Aorta (tissue), 4 donors: ENCODE data around the gene RNF4. TPM values are rescaled to one million over a fixed set of nuclear protein-coding genes. Genes with fewer than 3 reads are reported as not detected.

ENCODE experiments used
- polyA plus RNA-seq, 2 donors: library from polyadenylated mRNA; stranded (reverse); fragments of 200-250 nt; gene quantifications; one replicate each; pipeline ENCODE4 v1.2.3, GENCODE V29; 2013
- total RNA-seq, 2 donors: library from RNA; stranded (reverse); fragmentation: NEBNext Ultra II Directional; extraction: Animal tissue kit (Norgen Biotek cat#: 25700); gene quantifications; one replicate each; pipeline ENCODE4 v1.2.1, GENCODE V29; 2021
- donor health status: healthy with polysubstance abuse.
- donor health status: Bipolar disorder and iron deficiency.
- donor health status: DM: no; HTN: no; CAD: no.
- donor health status: DM: yes; HTN: yes; CAD: no.

RNF4 gene
- total and polyA plus RNA-seq, 4 donors, result 18.9 to 52.5 (median 35.9) TPM

Other genes starting within 250 kb of the RNF4 start
- gene HAUS3, start 227.0 kb upstream of the RNF4 start, total RNA-seq, result 10 to 100 TPM; 11.1 to 16.2 TPM
- 1 to 10 TPM; 3.8 to 9.2 TPM for gene HAUS3, start 227.0 kb upstream of the RNF4 start, polyA plus RNA-seq
- gene POLN, start 227.0 kb upstream of the RNF4 start, total RNA-seq, result 1 to 10 TPM; 3.2 to 6.6 TPM
- gene POLN, start 227.0 kb upstream of the RNF4 start, polyA plus RNA-seq, result 1 to 10 TPM in 1 of 2 donors, not detected in 1; 7.0 TPM
- 10 to 100 TPM; 45.7 to 75.4 TPM for gene MXD4, start 207.0 kb upstream of the RNF4 start, total RNA-seq
- 10 to 100 TPM; 36.9 to 75.1 TPM for gene MXD4, start 207.0 kb upstream of the RNF4 start, polyA plus RNA-seq
- 10 to 100 TPM; 10.8 to 25.9 TPM for gene ZFYVE28, start 50.5 kb upstream of the RNF4 start, total RNA-seq
- gene ZFYVE28, start 50.5 kb upstream of the RNF4 start, polyA plus RNA-seq, result 10 to 100 TPM in 1 of 2 donors, 1 to 10 TPM in 1; 7.0 to 14.3 TPM
- gene CFAP99, start 50.2 kb upstream of the RNF4 start, total RNA-seq, result under 1 TPM in 1 of 2 donors, not detected in 1; 0.13 TPM
- not detected for gene CFAP99, start 50.2 kb upstream of the RNF4 start, polyA plus RNA-seq
- gene FAM193A, start 67.5 kb downstream of the RNF4 start, total RNA-seq, result 10 to 100 TPM; 23.8 to 41.6 TPM
- gene FAM193A, start 67.5 kb downstream of the RNF4 start, polyA plus RNA-seq, result 10 to 100 TPM in 1 of 2 donors, 1 to 10 TPM in 1; 4.6 to 13.2 TPM